Cardiac muscle cell (in vitro differentiated cells and primary cell): ENCODE measurements around the gene SYAP1. TPM values are rescaled to one million over a fixed set of nuclear protein-coding genes. Genes with fewer than 3 reads are reported as not detected.

ENCODE experiments used
- DNase-seq, 2 donors: peaks; one replicate each; pipeline versions ENCODE4 v3.0.0 to v3.0.0-alpha.2; 2010 to 2017; ENCODE audit warnings: low read depth in 1 of 2, low spot score in 1 of 2
- H3K27ac ChIP-seq: fragments of 200-600 bp; sonication (generic); 2 replicates; pipeline ENCODE4 v1.5.1; 2016
- H3K27me3 ChIP-seq: fragments of 200-600 bp; sonication (generic); 2 replicates; pipeline ENCODE4 v1.6.0; 2016; ENCODE audit warnings: control low read depth
- H3K36me3 ChIP-seq: fragments of 200-600 bp; sonication (generic); 2 replicates; pipeline ENCODE4 v1.5.1; 2016; ENCODE audit warnings: control low read depth
- H3K4me1 ChIP-seq: fragments of 200-600 bp; sonication (generic); 2 replicates; pipeline ENCODE4 v1.8.1; 2017; ENCODE audit warnings: low read depth, mild to moderate bottlenecking, mixed run types
- H3K4me3 ChIP-seq: fragments of 200-600 bp; sonication (generic); 2 replicates; pipeline ENCODE4 v1.5.1; 2016; ENCODE audit warnings: mild to moderate bottlenecking
- H3K9me3 ChIP-seq: fragments of 200-600 bp; sonication (generic); 2 replicates; pipeline ENCODE4 v1.5.1; 2017; ENCODE audit warnings: low read depth, mild to moderate bottlenecking, control low read depth
- polyA plus RNA-seq: library from polyadenylated mRNA; unstranded; fragments of >200 nt; fragmentation: Nextera tagmentation; extraction: Ambion mirVana; gene quantifications from 2 replicates; pipeline ENCODE4 v1.2.1, GENCODE V29; 2016
- total RNA-seq: library from RNA; depleted of rRNA; stranded (reverse); fragments of >200 nt; gene quantifications from 2 replicates; pipeline ENCODE4 v1.2.3, GENCODE V29; 2016
- TF ChIP-seq, protein P1 (sequence below): IDR thresholded peaks from 2 replicates; pipeline ENCODE4 v1.5.1; 2012; ENCODE audit warnings: low read depth, mild to moderate bottlenecking, low read length

Gene SYAP1
- total and polyA plus RNA-seq, 2 experiments from 2014 or later, result 26.7 to 40.2 TPM

DNA sequence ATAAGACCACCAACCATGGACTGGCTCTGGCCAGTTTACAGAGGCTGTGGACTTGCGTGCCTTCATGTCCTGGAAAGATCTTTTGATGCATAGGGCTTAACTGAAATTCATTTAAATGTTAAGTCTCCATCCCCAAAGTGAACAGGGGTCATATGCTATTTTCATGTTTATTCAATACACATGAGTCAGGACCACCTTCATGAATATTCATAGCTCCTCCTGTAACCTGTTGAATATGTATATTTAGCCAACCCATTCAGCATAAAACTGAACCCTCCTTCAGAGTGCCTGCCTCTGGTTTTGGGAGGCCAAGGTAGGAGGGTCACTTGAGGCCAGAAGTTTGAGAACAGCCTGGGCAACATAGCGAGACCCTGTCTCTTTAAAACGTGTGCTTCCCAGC lies 14.0 kb upstream of the SYAP1 start:
- Histone ChIP-seq H3K4me1 (no peaks in the 10 kb centered on the region), H3K36me3 (peaks cover 7% of the 10 kb centered on the region), H3K27me3 (no peaks in the 10 kb centered on the region), H3K27ac (no peak overlapping the region), H3K4me3 (no peak overlapping the region), H3K9me3 (no peaks in the 10 kb centered on the region)
- TF ChIP-seq, protein P1, sequence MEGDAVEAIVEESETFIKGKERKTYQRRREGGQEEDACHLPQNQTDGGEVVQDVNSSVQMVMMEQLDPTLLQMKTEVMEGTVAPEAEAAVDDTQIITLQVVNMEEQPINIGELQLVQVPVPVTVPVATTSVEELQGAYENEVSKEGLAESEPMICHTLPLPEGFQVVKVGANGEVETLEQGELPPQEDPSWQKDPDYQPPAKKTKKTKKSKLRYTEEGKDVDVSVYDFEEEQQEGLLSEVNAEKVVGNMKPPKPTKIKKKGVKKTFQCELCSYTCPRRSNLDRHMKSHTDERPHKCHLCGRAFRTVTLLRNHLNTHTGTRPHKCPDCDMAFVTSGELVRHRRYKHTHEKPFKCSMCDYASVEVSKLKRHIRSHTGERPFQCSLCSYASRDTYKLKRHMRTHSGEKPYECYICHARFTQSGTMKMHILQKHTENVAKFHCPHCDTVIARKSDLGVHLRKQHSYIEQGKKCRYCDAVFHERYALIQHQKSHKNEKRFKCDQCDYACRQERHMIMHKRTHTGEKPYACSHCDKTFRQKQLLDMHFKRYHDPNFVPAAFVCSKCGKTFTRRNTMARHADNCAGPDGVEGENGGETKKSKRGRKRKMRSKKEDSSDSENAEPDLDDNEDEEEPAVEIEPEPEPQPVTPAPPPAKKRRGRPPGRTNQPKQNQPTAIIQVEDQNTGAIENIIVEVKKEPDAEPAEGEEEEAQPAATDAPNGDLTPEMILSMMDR, result no peak
- DNase-seq, result no peak

DNA sequence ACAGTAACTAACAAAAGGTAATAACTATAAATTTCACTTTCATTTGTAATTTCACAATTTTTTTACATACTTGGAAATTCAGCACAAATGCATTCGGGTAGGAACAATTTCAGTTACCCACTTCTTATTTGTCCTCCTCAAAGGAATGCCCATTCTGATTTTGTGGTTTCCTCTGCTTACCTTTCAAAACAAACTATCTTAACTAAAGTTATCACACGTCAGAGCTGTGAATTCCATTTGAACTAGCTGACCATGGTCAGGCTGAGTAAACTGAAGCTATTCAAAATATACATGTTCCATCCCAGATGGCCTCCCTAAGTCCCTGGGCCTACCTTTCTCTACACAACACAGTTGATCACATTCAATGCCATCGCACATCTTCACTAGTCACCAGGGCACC lies 11.4 kb upstream of the SYAP1 start:
- Histone ChIP-seq H3K36me3 (no peaks in the 10 kb centered on the region), H3K4me3 (no peak overlapping the region), H3K4me1 (peaks cover 7% of the 10 kb centered on the region), H3K9me3 (no peaks in the 10 kb centered on the region), H3K27me3 (no peaks in the 10 kb centered on the region), H3K27ac (no peak overlapping the region)
- TF ChIP-seq, protein P1, result no peak
- DNase-seq, result no peak

DNA sequence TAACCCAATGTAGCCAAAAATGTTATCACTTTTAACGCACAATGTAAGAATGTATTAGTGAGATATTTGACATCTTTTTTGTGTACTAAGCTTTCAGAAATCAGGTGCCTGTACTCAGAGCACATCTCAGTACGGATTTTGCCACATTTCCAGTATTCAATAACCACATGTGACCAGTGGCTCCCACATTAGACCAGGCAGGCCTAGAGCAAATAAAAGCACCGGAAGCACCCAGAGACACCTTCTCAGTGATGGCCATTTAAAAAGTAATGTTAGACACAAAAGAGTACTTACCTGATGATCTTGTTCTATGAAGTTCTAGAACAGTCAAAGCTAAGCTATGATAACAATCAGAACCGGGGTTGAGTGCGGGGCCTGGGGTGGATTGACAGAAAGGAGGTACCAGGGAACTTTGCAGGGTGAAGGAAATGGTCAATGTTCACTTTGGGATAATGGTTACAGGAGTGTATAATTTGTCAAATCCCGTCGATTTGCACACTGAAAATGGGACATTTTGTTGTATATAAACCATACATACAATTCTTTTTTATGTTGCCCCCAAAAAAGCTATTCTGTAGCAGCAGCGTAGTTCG lies 8.1 kb upstream of the SYAP1 start:
- no peak for DNase-seq
- Histone ChIP-seq H3K27me3 (no peaks in the 10 kb centered on the region), H3K9me3 (no peaks in the 10 kb centered on the region), H3K4me1 (peaks cover 7% of the 10 kb centered on the region), H3K36me3 (no peaks in the 10 kb centered on the region), H3K27ac (peak overlapping the region; percentile 71), H3K4me3 (peak overlapping the region; percentile 88)
- TF ChIP-seq, protein P1, result no peak

DNA sequence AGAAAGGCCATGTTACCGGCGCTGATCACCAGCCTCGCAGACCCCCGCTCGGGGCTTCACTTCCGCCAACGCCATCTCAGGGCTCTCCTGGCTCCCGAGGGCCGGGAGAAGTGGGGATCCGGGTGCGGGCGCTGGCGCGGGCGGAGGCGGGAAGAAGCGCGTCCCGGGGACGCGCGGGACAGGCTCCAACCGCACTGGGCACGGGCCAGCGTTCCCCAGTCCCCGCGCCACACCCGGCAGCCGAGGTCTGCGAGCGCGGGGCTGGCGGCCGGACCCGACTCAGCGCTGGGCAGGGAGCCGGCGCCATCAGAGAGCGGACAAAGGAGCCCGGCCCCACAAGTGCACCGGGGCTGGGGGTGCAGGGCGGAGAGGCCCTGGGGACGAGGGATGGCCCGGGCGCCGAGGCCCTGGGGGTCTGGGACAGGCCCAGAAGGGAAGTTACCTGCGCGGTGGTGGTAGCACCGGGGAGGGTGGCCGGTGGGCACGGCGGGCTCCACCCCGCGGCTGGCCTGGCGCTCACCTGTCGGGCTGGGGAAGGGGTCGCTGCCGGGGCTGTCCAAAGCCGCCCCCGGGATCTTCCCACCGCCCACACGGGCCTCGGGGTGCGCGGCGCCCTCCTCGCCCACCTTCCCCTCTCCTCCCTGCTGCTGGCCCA lies 7.4 kb upstream of the SYAP1 start:
- H3K27ac ChIP-seq, result peak overlapping the region; percentile 71
- H3K4me1 ChIP-seq, result peaks cover 7% of the 10 kb centered on the region

DNA sequence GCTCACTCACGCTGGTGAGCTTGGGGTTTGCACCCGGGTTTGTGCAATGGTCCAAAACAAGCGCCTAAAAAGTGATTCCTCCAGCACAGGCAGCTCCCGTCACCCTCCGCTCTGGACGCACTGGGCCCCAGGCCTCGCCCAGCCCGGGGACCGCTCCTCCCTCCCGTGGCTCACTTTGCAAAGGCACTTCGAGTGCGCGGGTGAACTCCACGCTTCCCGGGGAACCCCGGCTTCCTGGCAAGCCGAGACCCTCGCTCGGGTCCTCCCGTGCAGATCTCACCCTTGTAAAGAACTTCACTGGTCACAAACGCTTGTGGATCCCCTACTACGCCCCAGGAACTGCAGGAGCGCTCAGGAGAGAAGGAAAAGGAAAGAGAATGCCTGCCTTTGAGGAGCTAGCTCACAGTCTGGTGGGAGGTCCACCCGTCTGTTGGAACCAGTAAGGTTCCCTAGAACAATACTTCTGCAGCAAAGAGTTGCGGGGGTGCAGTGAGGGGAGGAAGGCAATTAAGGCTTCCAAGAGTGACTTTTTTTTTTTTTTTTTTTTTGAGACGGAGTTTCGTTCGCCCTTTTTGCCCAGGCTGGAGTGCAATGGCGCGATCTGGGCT lies 6.8 kb upstream of the SYAP1 start, which contains the start of gene CTPS2:
Gene CTPS2, minus strand, starts transcription at position 122 of the 608 bp plus-strand sequence. CDS start 9,767 bp downstream, outside the sequence.
- TF ChIP-seq, protein P1, result peak; percentile 5
- peak; percentile 70 to 78 for DNase-seq

More for the DNA sequence above, 7.4 kb upstream of the SYAP1 start:
- Histone ChIP-seq H3K36me3 (no peaks in the 10 kb centered on the region), H3K4me3 (peak overlapping the region; percentile 88), H3K27me3 (no peaks in the 10 kb centered on the region), H3K9me3 (no peaks in the 10 kb centered on the region)
- TF ChIP-seq, protein P1, result no peak
- DNase-seq, result peak in 1 of 2 donors; percentile 51

More for the DNA sequence above, 6.8 kb upstream of the SYAP1 start, which contains the start of gene CTPS2:
- H3K4me3 ChIP-seq, result peak within 1 kb of the TSS; percentile 88
- no peaks in the 10 kb centered on the region for H3K36me3 ChIP-seq
- H3K9me3 ChIP-seq, result no peaks in the 10 kb centered on the region
- no peaks in the 10 kb centered on the region for H3K27me3 ChIP-seq
- peak within 1 kb of the TSS; percentile 71 for H3K27ac ChIP-seq
- H3K4me1 ChIP-seq, result peaks cover 7% of the 10 kb centered on the region
